Skin epidermis (tissue), 12 donors: ENCODE results near the gene TTC39A.
A peak's percentile ranks its signal among the peaks of the same experiment; 100 is the strongest.
"Not testable (repeated sequence)": the region's sequence is repeated elsewhere in the genome, so short reads cannot be mapped to it uniquely, and the experiment has no call there.

ENCODE experiments used
- H3K27ac ChIP-seq, 21 experiments: fragments of 200-600 bp; sonication (generic) in 11 of 21; one replicate each; pipeline ENCODE4 v1.5.0; 2020; ENCODE audit warnings: mild to moderate bottlenecking in 3 of 21, inconsistent platforms in 2 of 21, moderate library complexity in 2 of 21
- H3K4me3 ChIP-seq, 7 experiments: fragments of 200-600 bp; sonication (generic) in 2 of 7; one replicate each; pipeline ENCODE4 v1.5.0; 2020; ENCODE audit warnings: inconsistent platforms in 2 of 7, mild to moderate bottlenecking in 2 of 7, moderate library complexity in 1 of 7

The TTC39A gene

DNA sequence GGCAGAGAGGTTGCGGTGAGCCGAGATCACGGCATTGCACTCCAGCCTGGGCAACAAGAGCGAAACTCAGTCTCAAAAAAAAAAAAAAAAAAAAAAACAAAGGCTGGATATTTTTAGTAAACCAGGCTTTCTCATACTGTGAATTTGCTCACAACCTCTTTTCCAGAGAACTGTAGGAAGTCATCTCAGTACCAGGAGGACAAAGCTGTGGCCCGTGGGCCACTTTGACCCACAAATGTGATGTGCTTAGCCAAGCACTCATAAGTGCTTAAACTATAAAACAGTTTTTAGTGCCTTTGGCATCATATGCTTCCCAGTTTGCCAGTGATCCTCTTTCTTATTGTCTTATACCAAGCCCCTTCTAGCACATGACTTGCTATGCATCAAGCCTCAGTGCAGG, 47.8 kb downstream of the TTC39A start:
- H3K4me3 ChIP-seq, result no peak overlapping the region

DNA sequence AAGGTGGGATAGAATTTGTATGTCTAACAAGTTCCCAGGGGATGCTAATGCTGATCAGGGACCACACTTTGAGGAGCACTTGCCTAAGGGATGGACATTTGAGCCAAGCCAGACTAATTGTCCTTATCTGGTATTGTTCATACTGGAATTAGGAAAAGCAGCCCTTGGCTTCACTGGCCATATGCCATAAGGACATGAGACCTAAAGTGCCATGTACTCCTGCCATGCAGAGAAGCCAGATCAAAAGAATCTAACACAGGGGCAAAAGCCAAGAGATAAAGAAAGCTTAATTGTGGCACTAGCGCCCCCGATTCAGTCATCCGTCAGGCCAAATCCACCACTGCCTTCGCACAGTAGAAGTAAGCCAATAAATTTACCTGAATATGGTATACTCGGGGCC, 48.6 kb downstream of the TTC39A start:
- H3K27ac ChIP-seq, result no peak overlapping the region
- H3K4me3 ChIP-seq, result no peak overlapping the region

More for the DNA sequence above, 47.8 kb downstream of the TTC39A start:
- H3K27ac ChIP-seq, result no peak overlapping the region

DNA sequence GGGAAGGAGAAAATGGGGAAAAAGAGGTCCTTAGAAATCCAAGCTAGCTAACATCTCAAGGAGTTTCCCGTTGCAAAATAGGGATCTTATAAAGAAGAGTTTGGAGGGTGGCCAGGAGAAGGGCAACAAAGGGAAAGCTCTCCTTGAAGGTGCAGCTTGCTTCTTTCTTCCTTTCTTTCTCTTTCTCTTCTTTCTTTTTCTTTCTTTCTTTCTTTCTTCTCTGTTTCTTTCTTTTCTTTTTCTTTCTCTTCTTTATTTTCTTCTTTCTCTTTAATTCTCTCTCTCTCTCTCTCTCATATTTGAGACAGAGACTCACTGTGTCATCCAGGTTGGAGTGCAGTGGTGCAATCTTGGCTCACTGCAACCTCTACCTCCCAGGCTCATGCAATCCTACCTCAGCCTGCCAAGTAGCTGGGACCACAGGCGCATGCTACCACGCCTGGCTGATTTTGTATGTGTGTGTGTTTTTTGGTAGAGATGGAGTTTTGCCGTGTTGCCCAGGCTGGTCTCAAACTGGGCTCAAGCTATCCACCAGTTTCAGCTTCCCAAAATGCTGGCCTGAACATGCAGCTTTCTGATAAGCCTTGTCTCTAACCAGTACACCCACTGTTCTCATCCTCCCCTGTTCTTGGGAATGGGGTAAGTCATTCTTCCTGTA, 49.9 kb downstream of the TTC39A start:
- Histone ChIP-seq H3K4me3 (no peak overlapping the region), H3K27ac (no peak overlapping the region)

DNA sequence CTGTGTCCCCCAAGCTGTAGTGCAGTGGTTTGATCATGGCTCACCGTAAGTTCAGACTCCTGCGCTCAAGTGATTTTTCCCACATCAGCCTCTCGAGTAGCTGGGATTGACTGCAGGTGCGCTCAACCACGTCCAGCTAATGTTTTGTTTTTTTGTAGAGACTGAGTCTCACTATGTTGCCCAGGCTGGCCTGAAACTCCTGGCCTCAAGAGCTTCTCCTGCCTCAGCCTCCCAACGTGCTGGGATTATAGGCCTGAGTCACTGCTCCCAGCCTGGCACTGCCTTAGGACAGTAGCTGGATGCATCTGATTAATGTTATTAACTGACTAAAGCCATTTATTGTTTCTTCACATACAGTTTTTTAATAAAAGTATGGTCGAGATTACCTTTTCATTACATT, 54.1 kb downstream of the TTC39A start:
- H3K4me3 ChIP-seq, result no peak overlapping the region
- no peak overlapping the region for H3K27ac ChIP-seq

DNA sequence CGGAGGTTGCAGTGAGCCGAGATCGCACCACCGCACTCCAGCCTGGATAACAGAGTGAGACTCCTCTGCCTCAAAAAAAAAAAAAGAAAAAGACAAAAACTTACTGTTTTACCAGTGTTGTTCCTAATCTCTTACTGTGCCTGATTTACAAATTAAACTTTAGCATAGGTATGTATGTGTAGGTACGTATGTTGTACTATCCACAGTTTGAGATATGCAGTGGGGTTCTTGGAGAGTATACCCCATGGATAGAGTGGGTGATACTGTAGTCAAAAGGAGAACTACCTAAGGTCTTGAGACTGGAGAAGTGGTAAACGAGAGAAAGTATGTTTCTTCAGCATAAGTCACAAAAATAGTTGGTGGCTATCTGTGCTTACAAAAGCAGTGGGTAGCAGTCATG, 55.7 kb downstream of the TTC39A start:
- Histone ChIP-seq H3K4me3 (no peak overlapping the region), H3K27ac (no peak overlapping the region)

DNA sequence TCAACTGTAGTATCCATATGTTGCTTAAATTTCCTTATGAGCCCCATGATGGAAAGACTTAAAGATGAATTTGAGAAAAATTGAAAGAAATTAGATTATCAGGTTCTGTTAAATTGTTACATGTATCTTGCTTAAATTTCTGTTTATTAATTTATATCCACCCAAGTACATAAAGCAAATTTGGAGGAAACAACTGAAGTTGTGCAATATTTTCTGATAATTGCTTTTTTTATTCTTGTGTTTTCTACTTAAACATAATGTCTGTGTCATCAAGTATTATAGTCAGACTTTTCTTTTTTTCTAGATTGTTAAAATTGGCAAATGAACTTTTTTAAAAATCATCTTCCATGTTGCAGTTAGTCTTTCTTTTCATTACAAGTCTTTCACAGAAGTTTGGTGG, 57.4 kb downstream of the TTC39A start:
- H3K4me3 ChIP-seq, result no peak overlapping the region

DNA sequence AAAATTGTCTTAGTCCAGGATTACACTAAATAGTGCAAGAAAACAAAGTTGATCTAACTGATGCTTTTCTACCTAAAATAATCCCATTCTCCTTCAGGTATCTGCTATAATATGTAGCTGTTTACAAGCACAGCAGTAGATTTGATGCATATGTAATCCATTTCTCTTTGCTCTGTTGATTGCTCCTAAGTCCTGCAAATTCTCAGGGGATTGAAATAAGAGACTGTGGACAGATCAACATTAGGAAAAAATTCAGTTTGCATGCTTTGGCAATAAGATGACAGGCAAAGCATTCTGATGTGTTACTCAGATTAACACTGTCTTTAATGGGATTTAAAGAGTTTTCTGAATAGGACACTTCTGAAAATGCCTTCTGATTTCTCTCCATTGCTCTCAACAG, 59.6 kb downstream of the TTC39A start:
- no peak overlapping the region for H3K4me3 ChIP-seq
- no peak overlapping the region for H3K27ac ChIP-seq

More for the DNA sequence above, 57.4 kb downstream of the TTC39A start:
- no peak overlapping the region for H3K27ac ChIP-seq

DNA sequence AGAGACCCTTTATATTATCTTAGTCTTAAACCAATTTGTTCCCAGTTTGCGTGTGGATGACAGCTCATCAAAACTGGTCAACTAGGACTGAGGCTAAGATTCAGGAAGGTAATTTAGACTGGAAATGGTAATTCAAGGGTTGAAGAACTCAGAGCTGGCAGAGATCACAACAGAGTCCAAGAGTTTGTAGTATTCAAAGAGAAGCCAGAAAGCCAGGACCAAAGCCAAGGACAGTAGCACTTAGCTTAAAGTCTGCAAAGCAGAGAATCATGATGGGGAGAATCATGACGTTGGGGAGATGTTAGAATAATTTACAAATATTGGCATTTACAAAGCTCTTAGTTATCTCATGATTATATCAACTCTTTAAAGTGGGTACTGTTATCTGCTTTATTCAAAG, 61.7 kb downstream of the TTC39A start:
- H3K27ac ChIP-seq, result peak overlapping the region in 5 of 21 experiments; percentile 39 to 54 (median 40)
- H3K4me3 ChIP-seq, result no peak overlapping the region

DNA sequence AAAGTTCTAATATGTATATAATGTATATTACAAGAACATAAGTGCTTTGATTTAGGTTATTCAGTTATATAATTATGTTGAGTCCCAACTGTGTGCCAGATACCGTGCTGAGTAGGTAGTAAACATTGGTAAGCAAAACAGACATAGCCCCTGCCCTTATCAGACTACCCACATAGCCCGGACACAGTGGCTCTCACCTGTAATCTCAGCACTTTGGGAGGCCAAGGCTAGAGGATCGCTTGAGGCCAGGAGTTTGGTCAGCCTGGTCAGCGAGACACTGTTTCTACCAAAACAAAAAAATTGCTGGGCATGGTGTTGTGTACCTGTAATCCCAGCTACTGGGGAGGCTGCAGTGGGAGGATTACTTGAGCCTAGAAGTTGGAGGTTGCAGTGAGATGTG, 63.6 kb downstream of the TTC39A start:
- H3K4me3 ChIP-seq, result no peak overlapping the region
- no peak overlapping the region for H3K27ac ChIP-seq

DNA sequence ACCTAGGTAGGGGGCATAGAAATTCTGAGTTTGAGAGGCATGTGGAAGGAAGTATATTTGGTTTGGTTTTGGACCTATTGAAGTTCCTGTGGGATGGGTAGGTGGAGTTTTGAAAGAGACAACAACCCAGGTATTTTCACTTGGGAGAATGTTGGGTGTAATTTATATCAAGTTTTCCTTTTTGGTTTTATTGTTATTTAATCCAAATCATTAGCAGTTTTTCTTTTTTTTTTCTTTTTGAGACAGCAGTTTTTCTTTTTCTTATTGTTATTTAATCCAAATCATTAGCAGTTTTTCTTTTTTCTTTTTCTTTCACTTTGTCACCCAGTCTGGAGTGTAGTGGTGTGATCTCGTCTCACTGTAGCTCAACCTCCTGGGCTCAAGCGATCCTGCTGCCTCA, 64.2 kb downstream of the TTC39A start:
- no peak overlapping the region for H3K27ac ChIP-seq
- no peak overlapping the region for H3K4me3 ChIP-seq

DNA sequence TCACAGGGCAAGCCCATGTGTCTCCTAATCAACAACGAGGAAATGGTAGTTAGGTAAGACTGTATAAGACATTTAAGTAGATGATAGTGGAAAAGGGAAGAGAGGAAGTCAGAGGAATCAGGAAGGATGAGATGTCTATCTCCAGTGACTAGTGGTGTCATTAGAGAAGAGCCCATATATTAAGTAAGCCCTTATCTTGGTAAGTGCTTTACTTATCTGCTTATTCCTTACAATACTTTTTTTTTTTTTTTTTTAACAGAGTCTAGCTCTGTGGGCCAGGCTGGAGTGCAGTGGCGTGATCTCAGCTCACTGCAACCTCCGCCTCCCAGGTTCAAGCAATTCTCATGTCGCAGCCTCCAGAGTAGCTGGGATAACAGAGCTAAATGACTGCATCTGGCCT, 64.7 kb downstream of the TTC39A start:
- H3K4me3 ChIP-seq, result no peak overlapping the region

DNA sequence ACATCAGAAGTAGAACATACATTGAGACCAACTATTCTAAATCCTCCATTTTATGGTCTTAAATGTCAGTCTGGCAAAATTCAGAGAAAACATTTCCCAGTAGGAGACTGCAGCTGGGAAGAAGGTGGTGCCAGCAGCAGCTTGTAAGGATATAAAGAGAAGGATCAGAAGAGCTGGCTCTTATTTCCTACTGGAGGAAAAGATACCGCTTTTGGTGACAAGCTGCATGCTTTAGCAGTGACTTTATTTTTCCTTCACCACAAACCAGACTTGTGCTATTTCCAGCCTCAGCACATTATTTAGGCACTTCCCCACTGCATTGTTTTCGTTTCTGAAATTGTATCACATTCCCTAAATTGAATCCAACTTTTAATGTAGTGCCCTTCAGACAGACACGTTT, 65.9 kb downstream of the TTC39A start:
- no peak overlapping the region for H3K4me3 ChIP-seq
- H3K27ac ChIP-seq, result peak overlapping the region in 4 of 21 experiments; percentile 4 to 60 (median 24)

More for the DNA sequence above, 64.7 kb downstream of the TTC39A start:
- no peak overlapping the region for H3K27ac ChIP-seq

DNA sequence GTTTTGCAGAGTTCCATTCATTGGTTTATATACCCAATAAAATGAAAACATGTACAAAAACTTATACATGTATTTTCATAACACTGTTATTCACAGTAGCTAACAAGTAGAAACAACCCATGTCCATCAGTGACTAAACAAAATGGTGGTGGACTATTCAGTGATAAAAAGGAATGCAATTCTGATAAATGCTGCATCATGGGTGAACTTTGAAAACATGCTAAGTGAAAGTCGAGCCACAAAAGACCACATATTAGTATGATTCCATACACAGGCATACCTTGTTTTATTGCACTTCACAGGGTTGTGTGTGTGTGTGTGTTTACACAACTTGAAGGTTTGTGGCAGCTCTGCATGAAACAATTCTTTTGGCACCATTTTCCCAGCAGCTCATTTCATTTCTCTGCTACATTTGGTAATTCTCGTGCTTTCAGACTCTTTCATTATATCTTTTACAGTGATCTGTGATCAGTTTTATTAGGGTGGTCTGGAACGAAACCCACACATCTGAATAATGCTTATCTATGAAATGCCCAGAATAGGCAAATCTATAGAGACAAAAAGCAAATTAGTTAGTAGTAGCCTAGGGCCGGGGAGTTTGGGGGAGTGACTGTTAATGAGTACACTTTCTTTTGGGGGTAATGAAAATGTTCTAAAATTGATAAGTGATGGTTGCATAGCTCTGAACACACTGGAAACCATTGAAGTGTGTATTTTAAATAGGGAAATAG, 67.0 kb downstream of the TTC39A start:
- Histone ChIP-seq H3K4me3 (no peak overlapping the region), H3K27ac (peak overlapping the region in 2 of 21 experiments; percentile 23 to 53)

DNA sequence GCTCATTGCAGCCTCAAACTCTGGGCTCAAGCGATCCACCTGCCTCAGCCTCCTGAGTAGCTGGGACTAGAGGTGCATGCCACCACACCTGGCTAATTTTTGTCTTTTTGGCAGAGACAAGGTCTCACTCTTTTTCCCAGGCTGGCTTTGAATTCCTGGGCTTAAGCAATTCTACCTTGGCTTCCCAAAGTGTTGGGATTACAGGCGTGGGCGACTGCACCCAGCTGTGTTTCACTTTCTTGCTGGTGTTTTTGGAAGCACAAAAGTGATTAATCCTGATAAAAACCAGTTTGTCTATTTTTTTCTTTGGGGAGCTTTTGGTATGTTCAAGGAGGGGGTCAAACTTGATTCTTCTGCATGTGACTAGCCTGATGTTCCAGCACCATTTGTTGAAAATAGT, 75.0 kb downstream of the TTC39A start:
- H3K4me3 ChIP-seq, result no peak overlapping the region
- H3K27ac ChIP-seq, result no peak overlapping the region

DNA sequence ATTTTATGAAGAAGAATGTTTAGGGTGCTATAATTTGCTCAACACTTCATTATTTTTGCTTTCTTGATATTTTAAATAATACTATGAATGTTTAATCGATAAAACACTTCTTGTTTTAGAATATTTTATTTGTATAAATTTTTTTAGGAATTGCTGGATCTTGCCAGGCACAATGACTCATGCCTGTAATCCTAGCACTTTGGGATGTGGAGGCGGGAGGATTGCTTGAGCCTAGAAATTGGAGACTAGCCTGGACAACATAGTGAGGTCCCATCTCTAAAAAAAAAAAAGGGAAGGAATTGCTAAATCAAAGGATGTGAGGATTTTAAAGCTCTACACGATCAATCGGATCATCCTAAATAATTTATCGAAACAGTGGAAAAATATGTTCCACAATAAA, 76.7 kb downstream of the TTC39A start:
- Histone ChIP-seq H3K4me3 (no peak overlapping the region), H3K27ac (no peak overlapping the region)

DNA sequence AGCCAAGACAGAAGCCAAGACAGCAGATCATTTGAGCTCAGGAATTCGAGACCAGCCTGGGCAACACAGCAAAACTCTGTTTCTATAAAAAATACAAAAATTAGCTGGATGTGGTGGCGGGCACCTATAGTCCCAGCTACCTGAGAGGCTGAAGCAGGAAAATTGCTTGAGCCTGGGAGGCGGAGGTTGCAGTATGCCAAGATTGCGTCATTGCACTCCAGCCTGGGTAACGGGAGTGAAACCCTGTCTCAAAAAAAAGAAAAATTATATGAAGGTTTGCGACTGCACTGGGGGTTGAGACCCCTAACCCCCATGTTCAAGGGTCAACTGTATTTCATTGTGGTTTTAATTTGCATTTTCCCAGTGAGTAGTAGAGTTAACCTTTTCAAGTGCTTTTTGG, 78.0 kb downstream of the TTC39A start:
- H3K27ac ChIP-seq, result no peak overlapping the region
- H3K4me3 ChIP-seq, result no peak overlapping the region

DNA sequence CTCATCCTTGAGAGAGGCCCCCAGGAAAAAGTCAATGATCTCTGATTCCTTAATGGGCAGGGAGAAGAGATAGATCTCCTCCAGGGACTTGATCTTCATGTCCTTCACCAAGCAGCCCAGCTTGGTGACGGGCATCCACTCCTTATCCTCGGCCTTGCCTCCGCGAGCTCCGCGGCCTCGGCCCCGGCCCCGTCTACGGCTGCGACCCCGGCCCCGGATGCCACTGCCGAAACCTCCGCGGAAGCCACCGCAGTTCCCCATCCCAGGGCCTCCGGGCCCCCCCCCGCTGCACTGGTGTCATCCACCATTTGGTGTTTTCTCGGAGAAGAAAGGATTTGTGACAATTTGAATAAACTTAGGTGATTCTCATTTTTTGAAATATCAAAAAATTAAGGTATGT, 79.2 kb downstream of the TTC39A start:
- H3K4me3 ChIP-seq, H3K27ac ChIP-seq: not testable (repeated sequence)

DNA sequence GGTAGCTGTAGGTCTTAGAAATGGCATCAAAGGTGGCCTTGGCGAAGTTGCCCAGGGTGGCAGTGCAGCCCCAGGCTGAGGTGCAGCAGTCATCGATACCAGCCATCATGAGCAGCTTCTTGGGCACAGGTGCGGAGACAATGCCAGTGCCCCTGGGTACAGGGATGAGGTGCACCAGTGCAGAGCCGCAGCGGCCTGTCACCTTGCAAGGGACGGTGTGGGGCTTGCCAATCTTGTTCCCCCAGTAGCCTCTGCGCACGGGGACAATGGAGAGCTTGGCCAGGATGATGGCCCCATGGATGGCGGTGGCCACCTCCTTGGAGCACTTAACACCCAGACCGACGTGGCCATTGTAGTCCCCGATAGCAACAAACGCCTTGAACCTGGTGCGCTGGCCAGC, 79.6 kb downstream of the TTC39A start:
- not testable (repeated sequence) for H3K4me3 ChIP-seq

DNA sequence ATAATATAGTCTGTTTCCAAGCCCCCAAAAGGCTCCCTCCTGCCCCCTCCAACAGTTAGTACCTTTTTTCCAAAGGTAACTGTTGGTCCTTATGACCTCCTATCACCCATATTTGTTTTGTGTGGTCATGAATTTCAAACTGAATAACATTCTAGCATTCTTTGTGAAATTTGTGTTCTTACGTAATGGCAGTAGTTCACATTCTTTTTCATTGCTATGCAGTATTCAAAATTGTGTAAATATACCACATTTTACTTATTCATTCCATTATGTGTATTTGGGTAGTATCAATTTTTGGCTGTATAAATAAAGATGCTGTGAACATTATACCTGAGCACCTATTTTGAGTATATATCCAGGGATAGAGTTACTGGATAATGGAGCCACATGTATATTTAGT, 80.9 kb downstream of the TTC39A start:
- Histone ChIP-seq H3K4me3 (no peak overlapping the region), H3K27ac (no peak overlapping the region)

More for the DNA sequence above, 79.6 kb downstream of the TTC39A start:
- H3K27ac ChIP-seq, result not testable (repeated sequence)

DNA sequence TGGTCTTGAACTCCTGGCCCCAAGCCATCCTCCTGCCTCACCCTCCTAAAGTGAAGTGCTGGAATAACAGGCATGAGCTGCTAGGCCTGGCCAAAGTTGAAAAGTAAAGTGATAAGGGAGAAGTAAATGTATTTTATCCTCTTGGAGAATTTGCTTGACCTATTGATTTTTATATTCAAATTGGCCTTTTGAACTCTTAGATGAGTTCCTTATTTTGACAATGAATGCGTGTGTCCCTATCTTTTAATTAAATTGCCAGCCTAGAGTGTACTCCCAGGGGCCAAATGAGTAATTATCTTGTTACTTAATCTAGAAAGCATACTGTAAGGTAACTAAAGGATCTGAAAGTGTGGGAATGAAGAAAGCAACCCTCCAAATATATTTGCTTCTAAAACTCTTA, 82.9 kb downstream of the TTC39A start:
- Histone ChIP-seq H3K27ac (no peak overlapping the region), H3K4me3 (no peak overlapping the region)

DNA sequence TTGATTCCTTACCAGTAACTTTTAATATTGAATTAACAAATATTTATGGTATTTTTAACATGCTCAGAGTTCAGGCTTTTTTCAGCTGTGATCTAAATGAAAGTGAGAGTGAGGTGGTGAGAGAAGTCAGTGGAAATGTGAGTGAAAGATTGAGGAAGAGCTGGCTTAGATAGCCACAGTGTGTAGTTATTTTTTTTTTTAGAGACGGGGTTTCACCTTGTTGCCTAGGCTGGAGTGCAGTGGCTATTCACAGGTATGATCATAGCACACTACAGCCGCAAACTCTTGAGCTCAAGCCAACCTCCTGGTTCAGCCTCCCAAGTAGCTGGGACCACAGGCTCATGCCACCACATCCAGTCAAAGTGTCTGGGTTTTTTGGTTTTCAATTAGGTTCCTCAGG, 83.3 kb downstream of the TTC39A start:
- Histone ChIP-seq H3K27ac (no peak overlapping the region), H3K4me3 (no peak overlapping the region)

DNA sequence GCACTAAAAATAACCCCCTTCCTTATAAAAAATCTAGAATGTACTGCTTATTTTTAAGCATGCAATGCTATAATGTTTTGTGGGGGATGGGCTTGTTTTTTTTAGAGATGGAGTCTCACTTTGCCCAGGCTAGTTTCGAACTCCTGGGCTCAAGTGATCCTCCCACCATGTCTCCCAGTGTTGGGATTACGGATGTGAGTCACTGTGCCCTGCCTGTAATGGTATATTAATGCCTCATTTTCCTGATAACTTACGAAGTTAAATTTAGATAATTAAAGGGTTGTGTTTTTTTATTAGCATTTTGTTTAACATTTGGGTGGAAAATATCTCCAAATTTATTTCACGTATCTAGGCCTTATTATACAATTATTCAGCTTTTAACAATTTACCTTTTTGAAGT, 87.8 kb downstream of the TTC39A start:
- H3K4me3 ChIP-seq, result no peak overlapping the region
- no peak overlapping the region for H3K27ac ChIP-seq
